Pericardium fibroblast (primary cell): ENCODE data around the gene EFCAB9. TPM values are rescaled to one million over a fixed set of nuclear protein-coding genes. Genes with fewer than 3 reads are reported as not detected.

Experiments
- total RNA-seq: library from RNA; depleted of rRNA; stranded (reverse); fragments of >200 nt; gene quantifications from 2 replicates; pipeline ENCODE4 v1.2.3, GENCODE V29; 2015

The EFCAB9 gene
- total RNA-seq = not detected in 2 replicates

GRCh38 chr5:172193872-172194271, at the start of gene EFCAB9:
Gene EFCAB9 (plus strand): TSS chr5:172194172. CDS start chr5:172194173, 1 bp downstream.

GRCh38 chr5:172188033-172188892, 5.7 kb upstream of the EFCAB9 start, which contains the start of gene STK10:
Gene STK10 (minus strand): TSS chr5:172188224. CDS start chr5:172188042, 182 bp downstream.

Other genes starting within 250 kb of the EFCAB9 start
- gene FBXW11, start 187.5 kb upstream of the EFCAB9 start, total RNA-seq = 30.6 and 56.7 TPM in 2 replicates
- 14.9 and 42.5 TPM in 2 replicates for gene STK10, start 5.9 kb upstream of the EFCAB9 start, total RNA-seq
- 27.1 and 30.5 TPM in 2 replicates for gene UBTD2, start 89.6 kb downstream of the EFCAB9 start, total RNA-seq